ENCODE data around the gene CTAG1B.
"Not testable (repeated sequence)": the region's sequence is repeated elsewhere in the genome, so short reads cannot be mapped to it uniquely, and the experiment has no call there.

Gene CTAG1B

DNA sequence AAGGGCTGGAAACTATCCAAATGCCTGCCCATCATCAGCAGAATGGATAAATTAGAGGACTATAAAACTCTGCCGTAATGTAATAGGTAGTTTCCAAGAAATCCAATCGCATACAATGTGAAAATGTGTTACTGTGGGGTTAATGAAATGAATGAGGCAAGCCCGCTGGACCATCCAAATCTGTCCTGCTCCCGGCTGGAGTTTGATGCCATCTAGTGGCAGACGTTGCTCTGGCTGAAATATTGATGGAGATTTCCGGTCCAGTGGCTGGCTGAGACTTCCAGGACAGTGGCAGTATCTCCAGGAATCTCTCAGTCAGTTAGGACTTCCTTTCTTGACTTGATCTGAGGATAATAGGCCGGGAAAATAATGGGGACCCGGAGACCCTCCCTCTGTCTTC, 36.1 kb downstream of the CTAG1B start:
- not testable (repeated sequence) for DNase-seq

DNA sequence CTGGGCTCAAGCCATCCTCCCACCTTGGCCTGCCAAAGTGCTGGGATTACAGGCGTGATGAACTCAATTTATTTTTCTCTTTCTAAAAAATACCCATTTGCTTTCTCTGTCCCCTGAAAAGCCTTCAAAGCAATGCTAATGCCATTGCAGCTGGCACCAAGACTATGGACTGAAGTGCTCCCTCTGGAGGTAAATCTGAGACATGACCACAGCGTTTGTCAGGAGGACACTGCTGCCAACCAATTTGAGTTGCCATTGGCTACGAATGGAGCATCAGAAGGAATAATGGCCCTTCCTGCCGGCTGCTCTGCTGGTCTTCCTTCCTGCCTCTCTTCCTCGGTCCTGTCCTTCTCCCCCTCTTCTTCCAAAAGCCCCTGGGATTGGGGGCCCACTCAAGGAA, 44.0 kb downstream of the CTAG1B start:
- DNase-seq = not testable (repeated sequence)

GRCh38 chrX:154573061-154573460, 46.0 kb downstream of the CTAG1B start:
- DNase-seq = not testable (repeated sequence)

DNA sequence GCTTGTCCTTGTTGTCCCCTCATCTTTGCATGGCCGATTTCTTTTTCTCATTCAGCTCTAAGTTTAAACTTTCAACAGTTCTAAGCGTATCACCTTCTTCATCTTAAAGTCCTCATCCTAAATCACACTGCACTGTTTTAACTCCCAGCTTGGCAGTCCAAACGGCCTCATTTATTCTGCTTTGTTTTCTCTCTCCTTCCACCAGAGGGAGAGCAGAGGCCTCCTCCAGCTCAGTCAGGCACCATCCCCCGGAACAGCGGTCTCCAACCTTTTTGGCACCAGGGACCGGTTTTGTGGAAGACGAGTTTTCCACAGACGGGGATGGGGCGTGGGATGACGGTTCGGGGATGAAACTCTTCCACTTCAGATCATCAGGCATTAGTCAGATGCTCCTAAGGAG, 48.7 kb downstream of the CTAG1B start:
- not testable (repeated sequence) for DNase-seq

Data from activated naive CD4-positive, alpha-beta T cell treated with anti-CD3 and anti-CD28 coated beads, Interleukin-2, amount 50 U/mL, for 16 hours (primary cell).